Stimulated activated CD8-positive, alpha-beta memory T cell treated with anti-CD3 and anti-CD28 coated beads, Interleukin-15, amount 100 ng/mL, for 48 hours (primary cell): ENCODE results near the gene ZNF423.
"Not testable (repeated sequence)": the region's sequence is repeated elsewhere in the genome, so short reads cannot be mapped to it uniquely, and the experiment has no call there.

Source experiments
- DNase-seq, 2 donors: peaks; one replicate each; pipeline ENCODE4 v3.0.0-alpha.2; 2020; ENCODE audit warnings: low read depth in 2 of 2

ZNF423 gene

GRCh38 chr16:49697631-49698452, 158.1 kb downstream of the ZNF423 start:
- DNase-seq: no peak

DNA sequence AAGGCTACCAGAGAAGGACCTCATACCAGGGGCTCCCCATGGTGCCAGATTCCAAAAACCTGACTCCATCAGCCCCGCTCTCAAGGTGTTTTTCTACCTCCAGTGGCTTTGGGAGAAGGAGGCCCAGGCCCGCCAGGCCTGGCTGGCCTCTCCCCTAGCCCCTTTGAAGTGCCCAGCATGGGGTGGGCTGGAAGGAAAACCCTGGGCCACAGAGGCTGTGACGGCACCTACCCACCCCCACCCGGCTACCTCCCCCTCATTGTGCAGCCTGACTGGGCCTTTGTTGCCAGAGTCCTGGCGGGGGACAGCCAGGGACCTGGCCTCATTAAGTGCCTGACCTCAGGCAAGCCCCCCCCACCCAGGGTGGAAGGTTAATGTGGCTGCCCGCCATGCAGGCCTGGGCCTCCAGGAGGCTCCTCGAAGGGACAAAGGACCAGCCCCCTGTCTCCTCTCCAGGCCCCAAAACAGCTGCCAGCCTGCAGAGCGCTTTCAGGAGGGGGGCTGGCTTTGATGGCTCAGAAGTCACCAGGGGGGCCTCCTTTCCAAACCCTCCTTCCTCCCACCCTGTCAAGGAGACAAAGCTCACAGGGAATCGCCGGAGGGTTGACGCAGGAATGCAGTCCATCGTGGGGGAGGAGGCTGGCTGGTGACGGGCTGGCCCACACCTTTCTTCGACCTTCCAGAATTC, 159.4 kb downstream of the ZNF423 start:
- DNase-seq: no peak

- no peak for DNase-seq
Observed at GRCh38 chr16:49695782-49696413, 160.0 kb downstream of the ZNF423 start.

DNA sequence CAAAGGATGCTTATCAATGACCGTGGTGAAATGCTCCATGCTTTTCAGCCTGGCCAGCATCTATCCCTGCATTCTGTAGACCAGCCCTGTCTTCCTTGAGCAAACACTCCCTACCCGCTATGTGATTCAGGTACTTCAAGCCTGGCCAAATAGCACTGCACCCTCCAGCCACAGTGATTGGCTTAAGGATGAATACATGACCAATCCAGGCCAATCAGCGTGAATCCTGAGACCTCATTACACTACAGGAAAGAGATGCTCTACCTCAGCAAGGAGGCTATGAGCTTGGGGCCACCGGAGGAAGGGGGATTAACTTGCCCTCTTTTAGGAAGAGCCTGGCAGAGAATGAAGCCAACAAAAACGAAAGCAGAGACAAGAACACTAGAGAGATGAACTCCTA, 162.5 kb downstream of the ZNF423 start:
- no peak for DNase-seq

- no peak for DNase-seq
Observed at GRCh38 chr16:49690778-49691177, 165.1 kb downstream of the ZNF423 start.

- no peak for DNase-seq
Observed at GRCh38 chr16:49688036-49688697, 167.7 kb downstream of the ZNF423 start.

DNA sequence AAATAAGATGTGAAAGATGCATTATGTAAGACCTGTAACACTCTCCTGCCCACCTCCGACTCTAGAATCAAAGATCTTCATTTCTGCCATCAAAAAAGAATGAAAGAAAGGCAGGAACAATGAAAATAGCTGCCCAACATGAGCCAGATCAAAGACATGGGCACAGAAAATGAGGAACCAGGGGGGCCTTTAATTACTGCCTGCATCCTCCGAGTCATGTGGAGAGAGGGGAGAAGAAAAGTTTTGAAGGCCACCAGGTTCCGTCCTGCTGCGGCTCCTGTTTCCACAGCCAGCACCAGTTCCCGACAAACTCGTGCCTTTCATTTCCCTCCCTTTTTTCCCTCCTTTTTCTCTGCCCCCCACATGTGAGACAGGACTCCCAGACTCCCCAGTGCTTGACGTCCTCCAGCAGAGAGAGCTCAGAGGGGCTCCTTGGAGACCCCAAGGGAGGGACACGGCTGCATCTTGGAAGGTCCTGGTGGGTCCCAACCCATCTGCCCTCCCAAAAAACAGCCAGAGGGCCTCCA, 168.4 kb downstream of the ZNF423 start:
- no peak for DNase-seq

DNA sequence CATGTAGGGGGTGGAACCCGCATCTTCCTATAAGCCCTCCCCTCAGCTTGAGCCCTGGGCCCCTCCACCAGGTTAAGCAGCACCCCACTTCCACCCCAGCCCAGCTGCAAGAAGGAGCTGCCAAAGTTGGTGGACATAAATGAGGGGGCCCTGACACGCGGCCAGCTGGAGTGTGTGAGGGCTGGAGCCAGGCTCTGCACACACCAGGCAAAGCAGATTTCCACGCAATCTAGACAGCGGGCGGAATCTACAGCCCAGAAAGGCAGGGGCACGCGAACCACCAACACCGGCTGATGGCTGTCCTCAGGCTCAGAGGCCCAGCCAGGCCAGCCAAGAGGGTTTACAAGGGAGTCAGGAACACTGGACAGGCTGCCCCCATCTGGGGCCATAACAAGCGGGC, 171.2 kb downstream of the ZNF423 start:
- no peak for DNase-seq

DNA sequence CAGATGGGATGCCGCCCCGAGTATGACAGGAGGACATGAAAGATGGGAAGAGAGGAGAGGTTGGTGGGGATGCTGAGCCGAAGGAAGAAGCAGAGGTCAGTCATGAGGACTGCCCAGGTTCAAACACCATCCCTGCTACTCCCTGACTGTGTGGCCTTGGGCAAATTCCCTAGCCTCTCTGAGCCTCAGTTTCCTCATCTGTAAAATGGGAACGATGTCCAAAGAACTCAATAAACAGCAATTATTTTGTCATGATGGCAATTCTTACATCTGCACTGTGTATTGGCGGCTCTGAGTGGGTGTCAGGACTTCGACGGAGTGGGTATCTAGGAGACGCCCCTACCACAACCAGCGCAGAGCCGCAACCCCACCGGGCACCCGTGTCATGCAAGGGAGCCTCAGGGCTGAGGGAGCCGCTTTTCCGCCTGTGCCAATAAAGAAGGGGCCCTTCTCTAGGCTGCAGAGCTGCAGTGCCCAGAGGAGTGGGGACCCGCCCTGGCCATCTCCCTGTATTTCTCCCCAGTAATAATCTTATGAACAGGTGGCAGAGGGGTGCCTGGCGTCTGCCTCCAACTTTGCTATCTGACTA, 173.2 kb downstream of the ZNF423 start:
- DNase-seq: no peak

- DNase-seq: no peak
Observed at GRCh38 chr16:49681217-49681883, 174.6 kb downstream of the ZNF423 start.

DNA sequence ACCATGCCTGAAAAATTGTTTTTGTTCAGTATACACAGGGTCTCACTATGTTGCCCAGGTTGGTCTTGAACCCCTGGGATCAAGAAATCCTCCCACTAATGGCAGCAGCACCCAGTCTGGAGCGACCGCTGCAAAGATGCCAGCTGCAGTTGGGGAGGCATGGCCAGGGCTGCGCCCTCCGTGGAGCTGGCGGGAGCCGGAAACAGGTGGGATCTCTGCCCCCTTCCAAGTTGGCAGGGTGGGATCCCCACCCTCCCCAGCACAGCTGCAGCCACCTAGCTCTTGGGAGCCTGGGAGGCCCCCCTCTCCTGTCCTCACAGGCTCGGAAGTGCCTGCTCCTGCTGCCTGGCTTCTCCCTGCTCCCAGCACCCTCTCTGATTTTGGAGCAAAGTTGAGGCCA, 176.8 kb downstream of the ZNF423 start:
- DNase-seq: no peak

- DNase-seq: not testable (repeated sequence)
Observed at GRCh38 chr16:49677661-49678060, 178.3 kb downstream of the ZNF423 start.

DNA sequence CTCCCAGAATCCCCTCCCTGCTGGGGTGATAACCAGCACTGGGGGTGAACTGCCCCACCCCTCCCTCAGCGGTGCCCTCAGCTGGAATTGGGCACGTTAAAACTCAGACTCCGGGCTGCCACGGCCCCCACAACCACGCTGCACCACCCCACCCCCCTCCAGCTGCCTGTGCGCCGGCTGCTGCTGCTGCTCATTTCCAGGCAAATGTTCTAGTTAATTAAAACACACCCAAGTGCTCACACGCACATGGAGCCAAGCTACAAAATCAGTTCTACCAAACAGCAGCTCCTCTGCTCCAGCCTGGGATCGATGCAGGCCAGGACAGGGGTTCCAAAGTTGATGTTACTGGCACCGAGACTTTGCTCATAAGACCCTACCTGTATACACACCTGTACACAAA, 180.5 kb downstream of the ZNF423 start:
- no peak for DNase-seq

DNA sequence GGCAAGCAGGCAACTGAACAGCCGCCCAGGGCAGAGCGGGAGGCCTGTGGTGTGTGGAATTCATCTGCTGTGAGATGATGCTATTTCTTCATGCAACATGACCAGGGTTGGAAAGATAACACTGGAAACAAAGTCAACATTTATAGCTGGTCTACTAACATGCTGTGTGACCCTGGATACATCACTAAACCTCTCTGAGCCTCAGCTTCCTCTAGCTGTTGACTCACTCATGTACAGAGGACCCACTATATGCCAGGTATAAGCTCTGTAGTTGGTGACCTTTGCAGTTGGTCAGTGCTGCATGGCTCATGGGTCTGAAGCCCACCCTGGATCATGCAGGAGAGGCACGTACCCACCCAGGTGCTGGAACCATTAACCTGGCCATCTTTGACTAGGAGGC, 180.9 kb downstream of the ZNF423 start:
- DNase-seq: no peak

DNA sequence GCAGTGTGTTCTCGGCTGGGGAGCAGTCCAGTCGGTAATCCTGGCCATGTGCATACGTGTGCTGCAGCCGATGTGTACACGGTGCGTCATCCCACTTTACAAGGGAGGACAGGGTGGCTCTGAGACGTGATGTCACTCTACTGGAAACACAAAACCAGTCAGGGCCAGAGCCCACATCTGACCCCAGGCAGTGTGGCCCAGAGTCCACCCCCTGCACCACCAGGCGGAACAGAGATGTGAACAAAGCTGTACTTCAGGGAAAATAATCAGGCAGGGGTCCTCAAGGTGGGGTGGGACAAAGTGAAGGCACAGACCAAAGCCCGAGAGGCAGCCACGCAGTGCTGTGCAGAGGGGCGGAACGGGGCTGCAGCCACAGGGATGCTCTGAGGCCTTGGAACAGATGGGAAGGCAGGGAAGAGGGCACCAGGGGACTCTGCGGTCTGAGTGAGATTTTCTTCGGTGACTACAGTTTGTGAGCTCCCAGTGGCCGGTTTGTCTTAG, 181.5 kb downstream of the ZNF423 start:
- no peak for DNase-seq

DNA sequence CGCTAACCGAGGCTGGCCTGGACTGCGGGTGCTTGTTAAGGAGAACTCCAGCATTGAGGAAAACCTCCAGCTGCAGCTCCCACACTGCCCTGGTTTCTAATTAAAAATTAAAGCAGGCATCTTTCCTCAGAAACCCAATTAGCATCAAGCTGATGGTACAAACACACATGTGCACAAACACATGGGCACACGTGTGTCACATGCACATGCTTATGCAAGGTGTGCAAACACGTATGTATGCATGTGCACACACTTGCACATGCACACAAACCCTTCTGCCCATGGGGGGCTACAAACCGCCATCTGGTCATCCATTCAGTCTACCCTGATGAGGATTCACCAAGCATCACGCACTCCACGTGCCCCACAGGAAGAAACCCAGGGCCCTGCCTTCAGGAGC, 182.5 kb downstream of the ZNF423 start:
- DNase-seq: no peak

- no peak for DNase-seq
Observed at GRCh38 chr16:49672753-49673152, 183.2 kb downstream of the ZNF423 start.

GRCh38 chr16:49671333-49671732, 184.6 kb downstream of the ZNF423 start:
- no peak for DNase-seq

GRCh38 chr16:49670627-49671026, 185.3 kb downstream of the ZNF423 start:
- no peak for DNase-seq

DNA sequence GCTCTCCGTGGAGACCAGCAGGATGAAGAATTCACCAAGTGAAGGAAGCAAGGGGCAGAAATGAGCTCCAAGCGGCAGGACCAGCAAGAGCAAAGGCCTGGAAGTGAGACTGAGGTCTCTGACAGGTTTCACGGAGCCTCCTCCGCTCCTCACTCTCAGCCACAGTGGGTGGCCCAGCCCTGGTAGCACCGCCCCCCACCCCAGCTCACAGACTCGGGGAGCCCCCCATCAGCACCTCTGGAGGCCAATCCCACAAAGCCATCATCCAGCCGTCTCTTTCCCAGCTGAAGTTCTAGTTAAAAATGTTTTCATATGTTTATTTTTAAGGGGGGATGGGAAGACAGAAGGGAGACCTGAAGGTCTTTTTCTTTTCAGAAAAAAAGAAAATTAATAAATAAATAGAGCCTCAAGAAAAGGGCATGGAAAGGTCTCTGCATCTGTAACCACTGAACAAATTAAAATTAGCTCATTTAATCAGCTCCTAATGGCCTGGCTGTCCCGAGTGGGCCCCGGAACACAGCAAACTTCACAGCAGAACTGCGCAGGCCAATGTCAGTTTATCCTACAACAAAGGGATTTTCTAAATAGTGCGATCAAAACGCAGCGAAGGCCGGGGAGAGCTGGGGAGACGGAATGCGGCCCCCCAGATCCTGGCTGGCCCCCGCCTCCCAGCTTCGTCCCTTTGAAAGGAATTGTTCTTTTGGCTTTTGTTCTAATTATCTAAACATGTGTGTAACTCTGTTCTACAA, 190.3 kb downstream of the ZNF423 start:
- no peak for DNase-seq
